Epithelial cell of esophagus (primary cell): ENCODE results near the gene LRRK1.

Experiments
- DNase-seq: peaks from one replicate; pipeline ENCODE4 v3.0.0; 2010; ENCODE audit warnings: low read depth
- H3K4me3 ChIP-seq: 2 replicates; pipeline ENCODE4 v1.5.1; 2011; ENCODE audit warnings: mild to moderate bottlenecking, low read length, control low read depth
- CTCF ChIP-seq: IDR thresholded peaks from 2 replicates; pipeline ENCODE4 v1.5.1; 2011; ENCODE audit warnings: low read depth, mild to moderate bottlenecking, low read length, control low read depth, inconsistent platforms; ENCODE audit not compliant: insufficient read depth; ENCODE audit errors: missing control alignments

LRRK1 gene

GRCh38 chr15:101022306-101022705 is 103.1 kb downstream of the LRRK1 start:
- no peak for TF ChIP-seq CTCF
- no peak overlapping the region for H3K4me3 ChIP-seq
- no peak for DNase-seq

GRCh38 chr15:101022876-101023275 is 103.7 kb downstream of the LRRK1 start:
- DNase-seq: no peak

DNA sequence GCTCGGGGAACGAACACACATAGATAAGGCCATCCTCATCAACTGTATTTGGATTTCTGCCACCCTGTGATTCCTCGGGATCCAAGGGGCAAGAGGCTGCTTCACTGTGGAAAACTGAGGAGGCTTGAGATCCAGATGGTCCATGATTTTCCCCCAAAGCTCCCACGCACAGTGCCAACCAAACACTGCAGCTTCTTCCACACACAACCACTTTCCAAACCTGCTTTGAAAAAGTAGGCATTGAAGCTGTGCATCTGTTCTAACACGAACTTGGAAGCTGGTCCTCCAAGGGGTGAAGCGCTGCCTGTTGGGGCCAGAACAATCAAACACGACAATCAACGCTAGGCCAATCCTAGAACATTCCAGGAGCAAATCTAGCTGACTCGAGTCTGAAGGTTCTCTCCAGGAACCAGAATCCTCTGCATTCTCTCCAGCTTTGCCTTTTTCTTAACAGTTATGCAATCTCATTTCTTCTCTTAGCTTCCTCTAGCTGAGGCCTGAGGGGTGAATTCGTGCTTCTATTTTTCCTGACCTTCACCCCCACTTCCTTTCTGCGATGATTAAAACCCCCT is 104.4 kb downstream of the LRRK1 start:
- DNase-seq: no peak
- H3K4me3 ChIP-seq: no peak overlapping the region
- TF ChIP-seq CTCF: no peak

More at GRCh38 chr15:101022876-101023275, 103.7 kb downstream of the LRRK1 start:
- no peak for TF ChIP-seq CTCF
- no peak overlapping the region for H3K4me3 ChIP-seq

- no peak for TF ChIP-seq CTCF
- DNase-seq: no peak
- no peak overlapping the region for H3K4me3 ChIP-seq
Observed at GRCh38 chr15:101024073-101024695, 105.0 kb downstream of the LRRK1 start.

DNA sequence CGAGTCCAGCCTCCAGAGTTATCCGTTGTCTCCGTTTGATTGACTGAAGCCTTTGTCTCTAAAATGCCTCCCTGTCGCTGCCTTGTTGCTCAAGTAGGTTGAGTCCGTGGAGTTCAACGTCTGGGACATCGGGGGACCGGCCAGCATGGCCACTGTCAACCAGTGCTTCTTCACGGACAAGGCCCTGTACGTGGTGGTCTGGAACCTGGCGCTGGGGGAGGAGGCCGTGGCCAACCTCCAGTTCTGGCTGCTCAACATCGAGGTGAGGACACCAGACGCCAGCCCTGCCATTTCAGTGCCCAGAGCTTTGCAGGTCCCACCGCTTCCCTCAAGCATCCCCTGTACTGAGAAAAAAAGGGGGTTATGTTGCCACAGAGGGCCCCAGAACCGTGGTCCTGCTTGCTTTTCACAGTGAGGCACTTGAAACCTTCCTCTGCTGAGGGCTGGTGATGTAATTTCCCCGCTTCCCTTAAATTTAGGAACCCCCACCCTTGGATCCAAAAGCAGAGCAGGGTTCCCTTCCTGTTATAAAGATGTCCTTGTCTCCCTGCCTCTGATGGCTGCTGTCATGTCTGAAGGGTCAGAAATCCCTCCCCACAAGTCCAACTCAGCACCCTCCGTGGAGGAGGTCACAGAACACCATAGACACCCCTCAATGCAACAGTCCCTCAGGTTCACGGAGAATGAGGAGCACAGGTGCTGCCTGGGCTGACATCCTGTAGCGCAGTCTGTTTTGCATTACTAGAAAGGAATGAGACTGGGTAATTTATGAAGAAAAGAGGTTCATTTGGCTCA is 105.7 kb downstream of the LRRK1 start:
- DNase-seq: no peak
- TF ChIP-seq CTCF: no peak

GRCh38 chr15:101025501-101025885 is 106.3 kb downstream of the LRRK1 start:
- no peak for DNase-seq
- TF ChIP-seq CTCF: no peak
- no peak overlapping the region for H3K4me3 ChIP-seq

More for the DNA sequence above, 105.7 kb downstream of the LRRK1 start:
- no peak overlapping the region for H3K4me3 ChIP-seq
